ENCODE results near the gene MOB3C. TPM values are rescaled to one million over a fixed set of nuclear protein-coding genes. Genes with fewer than 3 reads are reported as not detected.

The MOB3C gene
- total RNA-seq, 1 donor from 2014 or later = 5.8 TPM

GRCh38 chr1:46614604-46614984, 2.0 kb downstream of the MOB3C start:
- H3K4me3 ChIP-seq (ENCODE audit: low read depth, low read length) = no peak overlapping the region
- no peak for TF ChIP-seq CTCF (conservative IDR thresholded peaks at IDR 0.05; ENCODE audit: low read depth, low read length)
- DNase-seq (ENCODE audit: low read depth) = no peak

GRCh38 chr1:46613661-46614603, 2.7 kb downstream of the MOB3C start:
- H3K4me3 ChIP-seq (ENCODE audit: low read depth, low read length) = no peak overlapping the region
- no peak for TF ChIP-seq CTCF (conservative IDR thresholded peaks at IDR 0.05; ENCODE audit: low read depth, low read length)
- no peak for DNase-seq (ENCODE audit: low read depth)

DNA sequence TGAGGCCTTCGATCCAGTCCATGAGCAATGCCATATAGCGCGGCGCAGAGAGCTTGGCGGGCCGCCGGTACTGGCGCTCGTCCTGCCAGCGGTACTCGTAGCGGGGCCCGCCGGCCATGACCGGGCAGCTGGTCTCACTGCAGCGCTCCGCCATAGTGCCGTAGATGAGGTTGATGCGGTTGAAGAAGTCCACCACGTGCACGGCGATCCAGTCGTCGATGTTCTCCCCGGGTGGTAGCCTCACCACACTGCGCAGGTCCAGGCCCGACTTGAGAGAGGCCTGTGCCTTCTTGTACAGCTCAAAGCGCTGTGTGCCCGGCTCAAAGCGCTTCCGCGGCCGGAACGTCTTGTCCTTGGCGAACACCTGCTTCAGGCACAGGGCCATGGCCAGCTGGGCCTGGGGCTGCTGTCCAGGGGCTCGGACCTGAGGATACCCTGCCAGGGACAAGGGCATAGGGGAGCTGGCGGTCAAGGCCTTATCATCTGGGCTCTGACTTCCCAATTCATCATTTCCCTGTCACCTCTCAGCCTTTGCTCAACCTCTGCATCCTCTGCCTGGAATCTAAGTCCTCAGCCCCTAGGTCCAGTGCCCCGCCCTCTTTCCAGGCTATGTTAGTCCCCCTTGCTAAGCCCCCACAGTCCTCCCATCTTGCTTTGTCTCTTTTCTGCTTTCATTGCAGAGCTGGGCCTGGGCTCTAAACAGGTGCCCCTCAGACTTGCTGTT, 3.5 kb downstream of the MOB3C start:
- DNase-seq (ENCODE audit: low read depth) = no peak

DNA sequence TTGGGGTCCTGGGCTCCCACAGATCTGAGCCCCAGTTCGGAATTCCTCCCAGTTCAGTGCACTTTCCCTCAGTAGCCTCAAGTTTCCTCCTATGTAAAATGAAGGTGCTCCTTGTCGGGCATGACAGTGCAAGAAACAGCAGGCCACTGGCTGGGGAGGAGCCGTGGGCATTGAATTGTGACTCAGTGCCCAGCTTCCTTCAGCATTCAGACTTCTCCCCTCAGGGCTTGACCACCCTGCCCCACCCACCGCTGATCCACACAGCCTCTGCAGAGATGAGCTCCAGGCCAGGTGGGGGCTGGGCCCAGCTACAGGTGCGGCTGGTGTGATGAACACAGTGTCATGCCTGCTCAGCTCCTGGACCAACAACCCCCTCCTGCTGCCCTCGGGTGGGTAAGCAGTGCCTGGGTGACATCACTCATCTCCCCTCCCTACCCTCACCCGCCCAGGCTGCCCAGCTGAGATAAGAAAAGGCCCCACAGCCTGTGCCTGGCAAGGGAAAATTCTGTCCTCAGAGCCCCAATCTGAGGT, 4.9 kb downstream of the MOB3C start:
- TF ChIP-seq CTCF (conservative IDR thresholded peaks at IDR 0.05; ENCODE audit: low read depth, low read length) = no peak
- no peak for DNase-seq (ENCODE audit: low read depth)
- H3K4me3 ChIP-seq (ENCODE audit: low read depth, low read length) = no peak overlapping the region

More for the DNA sequence above, 3.5 kb downstream of the MOB3C start:
- no peak for TF ChIP-seq CTCF (conservative IDR thresholded peaks at IDR 0.05; ENCODE audit: low read depth, low read length)
- H3K4me3 ChIP-seq (ENCODE audit: low read depth, low read length) = no peak overlapping the region

DNA sequence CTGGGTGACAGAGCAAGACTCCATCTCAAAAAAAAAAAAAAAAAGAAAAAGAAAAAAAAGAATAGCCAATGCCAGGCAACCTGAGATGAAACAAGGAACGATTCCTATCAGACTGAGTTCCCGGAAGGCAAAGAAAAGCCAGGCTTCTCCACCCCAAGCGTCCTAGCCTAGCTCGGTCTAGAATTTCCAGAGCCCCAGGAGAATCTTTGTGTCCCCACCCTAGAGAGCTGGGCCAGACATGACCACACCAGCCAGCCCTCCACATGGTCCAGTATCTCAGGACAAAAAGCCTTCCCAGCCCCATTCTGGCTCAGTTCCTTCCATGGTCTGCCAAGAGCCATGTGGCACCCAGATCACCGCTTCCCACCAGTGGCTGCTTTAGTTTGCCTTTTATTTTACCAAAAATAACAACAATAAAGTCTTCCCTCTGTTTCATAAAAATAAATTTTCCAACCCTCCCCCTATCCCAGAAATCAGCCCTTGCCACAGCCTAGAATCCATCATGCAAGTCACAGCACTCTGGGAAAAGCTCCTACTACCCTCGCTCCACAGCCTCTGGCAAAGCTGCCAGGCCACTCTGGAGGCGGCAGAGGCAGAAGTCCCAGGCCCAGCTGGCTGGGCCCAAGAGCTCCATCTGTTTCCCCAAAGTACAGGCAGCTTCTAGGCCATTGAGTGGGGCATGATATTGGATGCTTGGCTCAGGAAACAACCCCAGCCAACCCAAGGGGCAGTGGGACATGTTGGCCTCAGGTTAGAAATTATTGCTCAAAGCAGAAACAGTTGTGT, 9.1 kb downstream of the MOB3C start:
- TF ChIP-seq CTCF (conservative IDR thresholded peaks at IDR 0.05; ENCODE audit: low read depth, low read length) = no peak
- H3K4me3 ChIP-seq (ENCODE audit: low read depth, low read length) = no peak overlapping the region
- no peak for DNase-seq (ENCODE audit: low read depth)

GRCh38 chr1:46606255-46606965, 10.2 kb downstream of the MOB3C start:
- no peak for DNase-seq (ENCODE audit: low read depth)
- TF ChIP-seq CTCF (conservative IDR thresholded peaks at IDR 0.05; ENCODE audit: low read depth, low read length) = no peak

More at GRCh38 chr1:46606255-46606965, 10.2 kb downstream of the MOB3C start:
- H3K4me3 ChIP-seq (ENCODE audit: low read depth, low read length) = no peak overlapping the region
